A673 (cell line): ENCODE data around the gene ALDH1L2. TPM values are rescaled to one million over a fixed set of nuclear protein-coding genes. Genes with fewer than 3 reads are reported as not detected.

ENCODE experiments used
- BruUV-seq: library from RNA; stranded (reverse); fragments of 400-500 nt; replicated peaks from 2 replicates; lab custom pipeline; 2021; lab: Mats Ljungman, UMichigan
- CTCF ChIA-PET: fragments of 300-600 bp; sonication (Branson Sonifier 250); formaldehyde crosslinking; loops from one replicate; lab custom pipeline; 2022; ENCODE audit warnings: antibody characterized with exemption; lab: Charles Lee
- POLR2A ChIA-PET: fragments of 300-600 bp; sonication (Branson Sonifier 250); formaldehyde crosslinking; loops from one replicate; lab custom pipeline; 2022; ENCODE audit warnings: antibody characterized with exemption; ENCODE audit not compliant: low non-redundant PET; lab: Charles Lee
- DNase-seq: peaks from one replicate; pipeline ENCODE4 v3.0.0-alpha.2; 2015; ENCODE audit warnings: low spot score
- H3K27ac ChIP-seq: fragments of 200-600 bp; sonication (generic); 2 replicates; pipeline ENCODE4 v1.5.1; 2016; ENCODE audit warnings: mixed run types, low read depth, mild to moderate bottlenecking, mixed read lengths, antibody characterized with exemption, low read length; ENCODE audit not compliant: poor library complexity, severe bottlenecking
- H3K27me3 ChIP-seq: fragments of 200-600 bp; sonication (generic); replicated peaks from 2 replicates; pipeline ENCODE4 v1.6.1; 2017; ENCODE audit warnings: mixed run types, low read depth, mild to moderate bottlenecking, mixed read lengths, antibody characterized with exemption, low read length; ENCODE audit not compliant: insufficient read depth, poor library complexity
- H3K36me3 ChIP-seq: fragments of 200-600 bp; sonication (generic); 2 replicates; pipeline ENCODE4 v1.6.1; 2016; ENCODE audit warnings: mixed run types, mild to moderate bottlenecking, mixed read lengths, antibody characterized with exemption, low read length; ENCODE audit not compliant: insufficient read depth, poor library complexity, severe bottlenecking
- H3K4me1 ChIP-seq: fragments of 200-600 bp; sonication (generic); 2 replicates; pipeline ENCODE4 v1.6.1; 2017; ENCODE audit warnings: mixed run types, mild to moderate bottlenecking, mixed read lengths, antibody characterized with exemption, low read length; ENCODE audit not compliant: insufficient read depth, poor library complexity, severe bottlenecking
- H3K4me3 ChIP-seq: fragments of 200-600 bp; sonication (generic); 2 replicates; pipeline ENCODE4 v1.5.1; 2016; ENCODE audit warnings: low read depth, mixed run types, mild to moderate bottlenecking, mixed read lengths, low read length; ENCODE audit not compliant: poor library complexity, severe bottlenecking
- H3K9me3 ChIP-seq: fragments of 200-600 bp; sonication (generic); 2 replicates; pipeline ENCODE4 v1.6.1; 2016; ENCODE audit warnings: mixed run types, low read depth, mild to moderate bottlenecking, mixed read lengths, antibody characterized with exemption, low read length; ENCODE audit not compliant: poor library complexity, severe bottlenecking
- EZH2 ChIP-seq: fragments of 200-600 bp; sonication (generic); IDR thresholded peaks from 2 replicates; pipeline ENCODE4 v1.6.1; 2017; ENCODE audit warnings: borderline replicate concordance, low read depth, mild to moderate bottlenecking, mixed read lengths, antibody characterized with exemption, low read length; ENCODE audit not compliant: poor library complexity, severe bottlenecking
- intact Hi-C: fragments of 100-400 bp; cut with micrococcal nuclease; formaldehyde crosslinking; loops from one replicate; pipeline ENCODE4 v1.10.0; 2022; ENCODE audit not compliant: unreplicated experiment
- total RNA-seq: library from RNA; stranded (reverse); gene quantifications from 2 replicates; pipeline ENCODE4 v1.2.3, GENCODE V29; 2021
- TF ChIP-seq, protein P1 (sequence below): fragments of 300-800, 200-600 bp; sonication (generic); conservative IDR thresholded peaks from 2 replicates; pipeline ENCODE4 v1.5.1; 2017; ENCODE audit warnings: low read depth, mild to moderate bottlenecking, antibody characterized with exemption, low read length, moderate library complexity, mixed read lengths

Gene ALDH1L2
- total RNA-seq, 1 experiment from 2014 or later, result 3.4 TPM

DNA sequence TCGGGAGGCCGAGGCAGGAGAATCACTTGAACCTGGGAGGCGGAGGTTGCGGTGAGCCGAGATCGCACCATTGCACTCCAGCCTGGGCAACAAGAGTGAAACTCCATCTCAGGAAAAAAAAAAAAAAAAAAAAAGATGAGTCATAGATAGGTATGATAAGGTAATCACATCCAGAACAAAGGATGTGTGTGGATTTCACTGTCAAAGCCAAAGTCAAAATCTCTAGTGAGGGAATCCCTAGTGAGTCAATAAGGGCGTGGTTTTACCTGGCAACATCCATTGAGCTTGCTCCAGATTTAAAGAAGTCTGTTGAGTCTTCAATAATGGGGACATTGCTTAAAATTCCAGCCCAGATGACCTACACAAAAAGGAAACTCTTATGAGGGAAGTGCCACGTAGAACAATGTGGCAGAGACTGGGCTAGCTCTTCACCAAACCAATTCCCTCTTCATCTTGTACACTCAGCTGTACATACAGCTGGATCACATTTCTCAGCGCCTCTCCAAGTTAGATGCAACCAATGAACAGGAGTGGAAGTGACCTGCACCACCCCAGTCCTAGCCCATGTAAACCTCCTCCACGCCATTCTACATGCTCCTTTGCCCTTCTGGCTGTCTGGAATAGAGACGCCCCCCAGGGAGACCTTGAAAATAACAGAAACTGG is 23.4 kb downstream of the ALDH1L2 start:
- H3K27me3 ChIP-seq, result no peaks in the 10 kb centered on the region
- ChIA-PET CTCF (no interaction called here), POLR2A (no interaction called here)
- BruUV-seq, result no TSS peak
- no peak for DNase-seq
- intact Hi-C loops, result no loop called here
- peaks cover 7% of the 10 kb centered on the region for H3K9me3 ChIP-seq
- no peaks in the 10 kb centered on the region for H3K4me1 ChIP-seq
- TF ChIP-seq EZH2, result no peak
- TF ChIP-seq, protein P1, sequence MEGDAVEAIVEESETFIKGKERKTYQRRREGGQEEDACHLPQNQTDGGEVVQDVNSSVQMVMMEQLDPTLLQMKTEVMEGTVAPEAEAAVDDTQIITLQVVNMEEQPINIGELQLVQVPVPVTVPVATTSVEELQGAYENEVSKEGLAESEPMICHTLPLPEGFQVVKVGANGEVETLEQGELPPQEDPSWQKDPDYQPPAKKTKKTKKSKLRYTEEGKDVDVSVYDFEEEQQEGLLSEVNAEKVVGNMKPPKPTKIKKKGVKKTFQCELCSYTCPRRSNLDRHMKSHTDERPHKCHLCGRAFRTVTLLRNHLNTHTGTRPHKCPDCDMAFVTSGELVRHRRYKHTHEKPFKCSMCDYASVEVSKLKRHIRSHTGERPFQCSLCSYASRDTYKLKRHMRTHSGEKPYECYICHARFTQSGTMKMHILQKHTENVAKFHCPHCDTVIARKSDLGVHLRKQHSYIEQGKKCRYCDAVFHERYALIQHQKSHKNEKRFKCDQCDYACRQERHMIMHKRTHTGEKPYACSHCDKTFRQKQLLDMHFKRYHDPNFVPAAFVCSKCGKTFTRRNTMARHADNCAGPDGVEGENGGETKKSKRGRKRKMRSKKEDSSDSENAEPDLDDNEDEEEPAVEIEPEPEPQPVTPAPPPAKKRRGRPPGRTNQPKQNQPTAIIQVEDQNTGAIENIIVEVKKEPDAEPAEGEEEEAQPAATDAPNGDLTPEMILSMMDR, result no peak
- no peaks in the 10 kb centered on the region for H3K36me3 ChIP-seq
- H3K4me3 ChIP-seq, result no peak overlapping the region
- H3K27ac ChIP-seq, result no peak overlapping the region

DNA sequence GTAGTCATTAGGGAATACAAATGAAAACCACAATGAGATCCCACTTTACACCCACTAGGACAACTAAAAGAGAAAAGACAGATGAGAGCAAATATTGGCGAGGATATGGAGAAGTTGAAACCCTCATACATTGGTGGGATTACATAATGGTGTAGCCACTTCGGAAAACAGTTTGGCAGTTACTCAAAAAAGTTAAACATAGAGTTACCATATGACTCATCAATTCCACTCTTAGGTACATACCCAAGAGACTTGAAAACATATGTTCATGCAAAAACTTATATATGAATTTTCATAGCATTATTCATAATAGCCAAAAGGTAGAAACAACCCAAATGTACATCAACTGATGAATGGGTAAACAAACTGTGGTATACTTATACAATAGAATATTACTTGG is 27.1 kb downstream of the ALDH1L2 start:
- BruUV-seq, result no TSS peak
- Histone ChIP-seq H3K36me3 (no peaks in the 10 kb centered on the region), H3K27me3 (no peaks in the 10 kb centered on the region), H3K4me3 (no peak overlapping the region), H3K9me3 (peaks cover 9% of the 10 kb centered on the region), H3K4me1 (no peaks in the 10 kb centered on the region), H3K27ac (no peak overlapping the region)
- CTCF ChIA-PET, result interaction anchor here (1.1 kb wide), 1 partner anchor 28 kb away, joined by 3 read pairs; no protein-coding TSS in a partner anchor
- intact Hi-C loops, result no loop called here
- POLR2A ChIA-PET, result no interaction called here
- DNase-seq, result no peak
- no peak for TF ChIP-seq EZH2
- TF ChIP-seq, protein P1, result no peak

DNA sequence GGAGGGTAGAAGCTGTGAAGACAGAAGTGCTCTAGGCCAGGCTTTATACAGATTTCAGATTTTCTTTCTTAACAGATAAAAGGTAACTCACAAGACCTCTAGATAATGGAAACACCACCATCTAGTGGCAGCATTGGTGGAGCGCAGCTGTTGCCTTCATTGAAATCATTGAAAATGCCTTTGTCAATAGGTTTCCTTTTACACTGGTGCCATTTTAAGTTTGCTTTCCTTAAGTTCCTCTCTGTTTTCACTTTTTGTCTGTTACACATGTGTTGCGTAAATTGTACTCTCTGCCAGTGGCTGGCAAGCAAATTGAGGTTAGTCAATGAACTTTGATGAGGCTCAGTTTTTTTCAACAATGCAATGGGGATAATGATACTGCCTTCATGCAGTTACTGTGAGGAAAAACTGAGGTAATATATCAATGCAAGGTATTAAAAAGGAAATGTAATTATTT is 31.1 kb downstream of the ALDH1L2 start:
- intact Hi-C loops, result loop anchor here (2.0 to 5.0 kb wide), 3 partner anchors 66 to 852 kb away; partner anchors contain the start of gene NOPCHAP1
- Histone ChIP-seq H3K27ac (no peak overlapping the region), H3K36me3 (no peaks in the 10 kb centered on the region), H3K9me3 (peaks cover 9% of the 10 kb centered on the region), H3K4me3 (no peak overlapping the region), H3K27me3 (no peaks in the 10 kb centered on the region), H3K4me1 (no peaks in the 10 kb centered on the region)
- no TSS peak for BruUV-seq
- TF ChIP-seq, protein P1, result peak; percentile 94
- TF ChIP-seq EZH2, result no peak
- CTCF ChIA-PET, result interaction anchor here (0.6 to 1.8 kb wide), 2 partner anchors 671 to 1432 kb away, joined by 3 to 8 read pairs; no protein-coding TSS in a partner anchor
- POLR2A ChIA-PET, result no interaction called here
- DNase-seq, result peak; percentile 84
